22Rv1 (cell line): Measurements from ENCODE around the gene EFCAB9.
"Not testable (repeated sequence)": the region's sequence is repeated elsewhere in the genome, so short reads cannot be mapped to it uniquely, and the experiment has no call there.

ENCODE experiments used
- H3K27ac ChIP-seq: fragments of 450-650 bp; 2 replicates; pipeline ENCODE4 v1.5.1; 2017
- ZFX ChIP-seq: fragments of 450-650 bp; IDR thresholded peaks from 2 replicates; pipeline ENCODE4 v1.6.1; 2017; ENCODE audit warnings: antibody characterized with exemption, borderline replicate concordance
- TF ChIP-seq, protein P1 (sequence below): fragments of 450-650 bp; IDR thresholded peaks from 2 replicates; pipeline ENCODE4 v1.5.1; 2017; ENCODE audit warnings: mild to moderate bottlenecking

EFCAB9 gene

DNA sequence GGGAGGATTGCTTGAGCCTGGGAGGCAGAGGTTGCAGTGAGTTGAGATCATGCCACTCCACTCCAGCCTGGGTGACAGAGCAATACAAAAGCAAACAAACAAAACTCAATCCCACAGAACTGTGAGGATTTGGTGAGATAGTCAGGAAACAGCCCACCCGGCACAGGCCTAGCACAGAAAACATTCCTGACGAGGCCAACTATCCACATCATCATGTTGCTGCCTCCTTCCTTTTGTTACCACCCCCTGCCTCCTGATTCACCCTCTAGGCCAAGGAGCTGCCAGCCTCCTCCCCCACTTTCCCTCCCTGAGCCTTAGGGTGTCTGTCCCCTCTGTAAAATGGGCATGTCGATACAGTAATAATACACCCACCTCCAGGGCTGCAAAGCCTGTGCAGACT lies 44.9 kb upstream of the EFCAB9 start:
- TF ChIP-seq, protein P1, sequence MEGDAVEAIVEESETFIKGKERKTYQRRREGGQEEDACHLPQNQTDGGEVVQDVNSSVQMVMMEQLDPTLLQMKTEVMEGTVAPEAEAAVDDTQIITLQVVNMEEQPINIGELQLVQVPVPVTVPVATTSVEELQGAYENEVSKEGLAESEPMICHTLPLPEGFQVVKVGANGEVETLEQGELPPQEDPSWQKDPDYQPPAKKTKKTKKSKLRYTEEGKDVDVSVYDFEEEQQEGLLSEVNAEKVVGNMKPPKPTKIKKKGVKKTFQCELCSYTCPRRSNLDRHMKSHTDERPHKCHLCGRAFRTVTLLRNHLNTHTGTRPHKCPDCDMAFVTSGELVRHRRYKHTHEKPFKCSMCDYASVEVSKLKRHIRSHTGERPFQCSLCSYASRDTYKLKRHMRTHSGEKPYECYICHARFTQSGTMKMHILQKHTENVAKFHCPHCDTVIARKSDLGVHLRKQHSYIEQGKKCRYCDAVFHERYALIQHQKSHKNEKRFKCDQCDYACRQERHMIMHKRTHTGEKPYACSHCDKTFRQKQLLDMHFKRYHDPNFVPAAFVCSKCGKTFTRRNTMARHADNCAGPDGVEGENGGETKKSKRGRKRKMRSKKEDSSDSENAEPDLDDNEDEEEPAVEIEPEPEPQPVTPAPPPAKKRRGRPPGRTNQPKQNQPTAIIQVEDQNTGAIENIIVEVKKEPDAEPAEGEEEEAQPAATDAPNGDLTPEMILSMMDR, result no peak
- no peak for TF ChIP-seq ZFX
- H3K27ac ChIP-seq, result no peak overlapping the region

DNA sequence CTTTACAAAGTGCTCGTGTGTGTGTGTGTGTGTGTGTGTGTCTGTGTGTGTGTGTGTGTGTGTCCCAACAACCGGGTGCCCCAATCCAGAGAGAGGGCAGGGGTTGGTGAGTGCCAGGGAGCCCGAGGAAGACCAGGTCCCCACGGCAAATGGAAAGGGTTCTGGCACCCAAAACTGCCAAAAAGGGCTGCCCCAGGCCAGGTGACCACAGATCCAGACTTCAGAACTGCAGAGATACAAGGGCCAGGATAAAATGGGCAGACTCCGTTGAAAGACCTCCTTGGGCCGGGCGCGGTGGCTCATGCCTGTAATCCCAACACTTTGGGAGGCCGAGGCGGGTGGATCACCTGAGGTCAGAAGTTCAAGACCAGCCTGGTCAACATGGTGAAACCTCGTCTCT lies 44.5 kb upstream of the EFCAB9 start:
- not testable (repeated sequence) for H3K27ac ChIP-seq

DNA sequence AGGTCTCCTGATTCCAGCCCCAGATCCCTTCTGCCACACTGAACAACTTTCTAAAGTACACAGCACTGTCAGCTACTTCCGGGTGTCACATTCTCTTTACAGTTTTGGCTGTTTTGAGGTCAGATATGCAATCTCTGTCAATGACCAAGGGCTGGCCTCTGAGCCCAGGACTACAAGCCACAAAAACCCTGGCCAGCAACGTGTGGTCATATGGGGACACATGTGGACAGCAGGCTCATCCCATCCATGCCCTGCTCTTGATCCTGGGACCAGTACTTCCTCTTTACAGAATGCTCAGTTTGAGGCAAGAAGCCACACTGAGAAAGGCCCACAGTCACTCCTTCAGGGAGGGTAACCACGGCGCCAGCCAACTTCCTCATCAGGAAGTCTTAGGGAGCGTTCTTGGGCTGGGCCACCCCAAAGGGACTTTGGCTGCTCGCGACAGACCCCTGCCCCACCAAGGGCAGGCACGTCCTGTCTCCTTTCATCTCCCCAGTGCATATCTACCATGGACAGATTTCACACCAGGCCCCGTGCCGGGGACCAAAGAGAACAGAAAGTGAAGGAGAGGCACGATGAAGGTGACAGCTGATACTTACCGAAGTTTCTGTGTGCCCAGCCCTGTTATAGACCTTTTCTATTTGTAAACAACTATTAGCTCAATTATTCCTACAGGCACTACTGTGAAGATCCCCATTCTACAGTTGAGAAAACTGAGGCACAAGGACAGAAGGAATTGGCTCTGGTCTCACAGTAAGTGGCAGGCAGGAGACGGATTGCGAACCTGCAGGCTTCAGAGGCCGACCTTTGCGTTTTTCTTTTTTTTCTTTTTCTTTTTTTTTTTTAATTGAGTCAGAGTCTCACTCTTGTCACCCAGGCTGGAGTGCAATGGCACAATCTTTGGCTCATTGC lies 43.2 kb upstream of the EFCAB9 start:
- no peak overlapping the region for H3K27ac ChIP-seq
- TF ChIP-seq, protein P1, result no peak
- no peak for TF ChIP-seq ZFX

DNA sequence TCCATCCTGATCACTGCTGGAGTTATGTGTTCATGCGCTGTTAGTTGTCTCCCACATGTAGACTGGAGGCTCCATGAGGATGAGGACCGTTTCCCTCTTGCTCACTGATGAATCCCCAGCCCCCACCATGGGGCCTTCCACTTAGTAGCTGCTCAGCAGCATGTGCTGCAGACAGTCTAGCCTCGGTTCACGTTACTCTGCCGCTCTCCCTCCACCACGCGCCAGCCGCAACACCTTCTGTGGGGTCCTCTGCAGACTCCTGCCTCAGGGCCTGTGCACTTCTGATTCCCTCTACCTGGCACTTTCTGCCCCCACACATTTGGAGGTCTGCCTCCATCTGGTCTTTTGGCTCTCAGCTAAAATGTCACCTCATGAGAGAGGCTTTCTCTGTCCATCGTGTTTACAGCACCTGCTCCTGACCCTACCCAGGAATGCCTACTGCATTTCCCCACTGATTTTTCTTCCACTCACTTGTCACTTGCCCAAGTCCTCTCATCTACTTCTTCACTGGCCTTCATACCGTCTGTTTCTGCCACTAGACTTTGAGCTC lies 42.2 kb upstream of the EFCAB9 start:
- TF ChIP-seq ZFX, result no peak
- TF ChIP-seq, protein P1, result no peak
- no peak overlapping the region for H3K27ac ChIP-seq

DNA sequence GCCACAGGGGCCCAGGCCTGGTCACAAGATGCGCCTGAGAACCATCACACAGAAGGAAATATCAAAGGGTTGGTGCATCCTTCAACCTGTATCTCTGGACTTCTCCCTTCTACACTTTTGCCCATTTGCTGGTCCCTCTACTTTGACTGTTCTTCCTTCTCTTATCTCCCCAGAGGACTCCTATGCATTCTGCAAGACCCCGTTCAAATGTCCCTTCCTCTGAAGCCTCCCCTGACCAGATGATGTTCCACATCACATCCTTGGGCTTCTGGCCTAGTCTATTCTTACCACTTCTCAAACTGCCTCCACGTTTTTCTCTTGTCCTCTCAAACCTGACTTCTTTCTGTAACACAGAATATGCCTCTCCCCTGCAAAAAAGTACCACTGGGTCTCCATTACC lies 40.3 kb upstream of the EFCAB9 start:
- TF ChIP-seq, protein P1, result no peak
- TF ChIP-seq ZFX, result no peak
- H3K27ac ChIP-seq, result no peak overlapping the region

DNA sequence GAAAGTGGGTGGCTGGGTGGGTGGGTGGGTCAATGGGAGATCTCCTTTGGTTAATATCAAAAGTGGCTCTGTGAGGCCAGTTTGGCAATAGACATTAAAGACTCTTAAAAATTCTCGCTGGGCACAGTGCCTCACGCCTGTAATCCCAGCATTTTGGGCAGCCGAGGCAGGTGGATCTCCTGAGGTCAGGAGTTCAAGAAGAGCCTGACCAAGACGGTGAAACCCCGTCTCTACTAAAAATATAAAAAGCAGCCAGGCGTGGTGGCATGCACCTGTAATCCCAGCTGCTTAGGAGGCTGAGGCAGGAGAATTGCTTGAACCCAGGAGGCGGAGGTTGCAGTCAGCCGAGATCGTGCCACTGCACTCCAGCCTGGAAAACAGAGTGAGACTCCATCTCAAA lies 38.9 kb upstream of the EFCAB9 start:
- not testable (repeated sequence) for H3K27ac ChIP-seq

DNA sequence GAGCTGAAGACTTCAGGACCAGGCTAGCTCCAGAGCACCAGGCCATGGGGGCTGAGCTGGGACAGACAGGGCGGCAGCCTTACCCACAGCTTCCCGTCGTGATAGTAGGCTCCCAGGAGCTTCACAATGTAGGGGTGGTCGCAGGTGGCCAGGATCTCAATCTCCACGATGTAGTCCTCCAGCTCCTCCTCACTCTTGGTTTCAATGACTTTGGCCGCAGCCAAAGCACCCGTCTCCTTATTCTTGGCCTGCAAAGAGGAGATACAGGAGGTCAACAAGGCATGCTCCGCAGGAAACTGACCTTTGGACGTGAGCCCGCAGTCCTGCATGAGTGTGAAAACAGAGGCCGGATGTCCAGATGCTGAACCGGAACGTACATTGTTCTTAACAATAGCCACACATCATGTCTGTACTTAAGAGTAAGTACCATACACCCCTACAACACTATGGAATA lies 37.4 kb upstream of the EFCAB9 start:
- no peak for TF ChIP-seq ZFX
- TF ChIP-seq, protein P1, result no peak
- no peak overlapping the region for H3K27ac ChIP-seq

DNA sequence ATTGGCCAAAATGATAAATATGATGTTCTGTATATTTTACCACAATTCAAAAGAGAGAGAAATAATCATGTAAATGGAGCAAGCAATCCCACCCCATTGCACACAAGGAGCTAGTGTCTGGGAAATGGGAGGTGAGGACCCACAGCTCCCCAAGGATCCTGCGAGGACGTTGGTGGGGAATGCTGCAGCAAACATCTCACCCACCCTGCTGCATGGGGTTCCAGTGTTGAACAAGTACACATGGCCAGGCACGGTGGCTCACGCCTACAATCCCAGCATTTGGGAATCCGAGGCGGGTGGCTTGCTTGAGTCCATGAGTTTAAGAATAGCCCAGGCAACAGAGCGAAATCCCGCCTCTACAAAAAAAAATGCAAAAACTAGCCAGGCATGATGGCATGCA lies 35.0 kb upstream of the EFCAB9 start:
- no peak for TF ChIP-seq ZFX
- TF ChIP-seq, protein P1, result no peak
- no peak overlapping the region for H3K27ac ChIP-seq
